Right lobe of liver (tissue), 4 donors: ENCODE results near the gene EMILIN3.

ENCODE experiments used
- CTCF ChIP-seq, 4 donors: fragments of 200-600 bp in 3 of 4; fragments of 450-650 bp in 1 of 4; IDR thresholded peaks; one replicate each; pipeline versions ENCODE4 v1.5.1 to v1.8.0; 2016 to 2022; ENCODE audit warnings: antibody characterized with exemption in 4 of 4, mild to moderate bottlenecking in 2 of 4
- POLR2A ChIP-seq: fragments of 450-650 bp; IDR thresholded peaks from one replicate; pipeline ENCODE4 v1.6.1; 2017; ENCODE audit warnings: antibody characterized with exemption, mild to moderate bottlenecking
- donor health status: DM: no; HTN: no; CAD: no.
- donor health status: DM: no; HTN: no; CAD: no.
- donor health status: DM: no; HTN: yes; CAD: no.

- no peak for TF ChIP-seq CTCF (IDR thresholded peaks at IDR 0.05)
- TF ChIP-seq POLR2A, result no peak
Measured at GRCh38 chr20:41335591-41335990, 31.0 kb downstream of the EMILIN3 start.
